Neutrophil (primary cell): ENCODE results near the gene CRIP1.
A peak's percentile ranks its signal among the peaks of the same experiment; 100 is the strongest.

Source experiments
- H3K27ac ChIP-seq: fragments of 200-600 bp; sonication (generic); 2 replicates; pipeline ENCODE4 v1.5.1; 2016; ENCODE audit warnings: mild to moderate bottlenecking, moderate library complexity
- H3K27me3 ChIP-seq: fragments of 200-600 bp; sonication (generic); 2 replicates; pipeline ENCODE4 v1.6.0; 2016; ENCODE audit warnings: mild to moderate bottlenecking
- H3K36me3 ChIP-seq: fragments of 200-600 bp; sonication (generic); 2 replicates; pipeline ENCODE4 v1.5.1; 2017
- H3K4me1 ChIP-seq, 2 experiments: fragments of 200-600 bp in 1 of 2; sonication (generic) in 1 of 2; 1 replicate in 1 of 2; 2 replicates in 1 of 2; pipeline versions ENCODE4 v1.5.1 to v1.6.1; 2013 to 2016; ENCODE audit warnings: low read depth in 1 of 2, low read length in 1 of 2, mild to moderate bottlenecking in 1 of 2, moderate library complexity in 1 of 2; ENCODE audit not compliant: control insufficient read depth in 1 of 2, insufficient read depth in 1 of 2
- H3K4me3 ChIP-seq, 2 experiments: fragments of 200-600 bp in 1 of 2; sonication (generic) in 1 of 2; 1 replicate in 1 of 2; 2 replicates in 1 of 2; pipeline ENCODE4 v1.5.1; 2013 to 2016; ENCODE audit warnings: low read depth in 1 of 2, low read length in 1 of 2, mild to moderate bottlenecking in 1 of 2, moderate library complexity in 1 of 2
- H3K9me3 ChIP-seq: fragments of 200-600 bp; sonication (generic); 2 replicates; pipeline ENCODE4 v1.5.1; 2016
- TF ChIP-seq, protein P1 (sequence below): fragments of 200-600 bp; sonication (generic); IDR thresholded peaks from 2 replicates; pipeline ENCODE4 v1.5.1; 2016; ENCODE audit warnings: antibody characterized with exemption

Gene CRIP1

GRCh38 chr14:105485739-105486162 lies 935 bp upstream of the CRIP1 start:
- Histone ChIP-seq H3K9me3 (no peaks in the 10 kb centered on the region), H3K4me3 (no peak overlapping the region), H3K4me1 (peaks cover 37 to 56% of the 10 kb centered on the region in 2 experiments), H3K27ac (no peak overlapping the region), H3K27me3 (peaks cover 82% of the 10 kb centered on the region), H3K36me3 (no peaks in the 10 kb centered on the region)
- TF ChIP-seq, protein P1, sequence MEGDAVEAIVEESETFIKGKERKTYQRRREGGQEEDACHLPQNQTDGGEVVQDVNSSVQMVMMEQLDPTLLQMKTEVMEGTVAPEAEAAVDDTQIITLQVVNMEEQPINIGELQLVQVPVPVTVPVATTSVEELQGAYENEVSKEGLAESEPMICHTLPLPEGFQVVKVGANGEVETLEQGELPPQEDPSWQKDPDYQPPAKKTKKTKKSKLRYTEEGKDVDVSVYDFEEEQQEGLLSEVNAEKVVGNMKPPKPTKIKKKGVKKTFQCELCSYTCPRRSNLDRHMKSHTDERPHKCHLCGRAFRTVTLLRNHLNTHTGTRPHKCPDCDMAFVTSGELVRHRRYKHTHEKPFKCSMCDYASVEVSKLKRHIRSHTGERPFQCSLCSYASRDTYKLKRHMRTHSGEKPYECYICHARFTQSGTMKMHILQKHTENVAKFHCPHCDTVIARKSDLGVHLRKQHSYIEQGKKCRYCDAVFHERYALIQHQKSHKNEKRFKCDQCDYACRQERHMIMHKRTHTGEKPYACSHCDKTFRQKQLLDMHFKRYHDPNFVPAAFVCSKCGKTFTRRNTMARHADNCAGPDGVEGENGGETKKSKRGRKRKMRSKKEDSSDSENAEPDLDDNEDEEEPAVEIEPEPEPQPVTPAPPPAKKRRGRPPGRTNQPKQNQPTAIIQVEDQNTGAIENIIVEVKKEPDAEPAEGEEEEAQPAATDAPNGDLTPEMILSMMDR = no peak

DNA sequence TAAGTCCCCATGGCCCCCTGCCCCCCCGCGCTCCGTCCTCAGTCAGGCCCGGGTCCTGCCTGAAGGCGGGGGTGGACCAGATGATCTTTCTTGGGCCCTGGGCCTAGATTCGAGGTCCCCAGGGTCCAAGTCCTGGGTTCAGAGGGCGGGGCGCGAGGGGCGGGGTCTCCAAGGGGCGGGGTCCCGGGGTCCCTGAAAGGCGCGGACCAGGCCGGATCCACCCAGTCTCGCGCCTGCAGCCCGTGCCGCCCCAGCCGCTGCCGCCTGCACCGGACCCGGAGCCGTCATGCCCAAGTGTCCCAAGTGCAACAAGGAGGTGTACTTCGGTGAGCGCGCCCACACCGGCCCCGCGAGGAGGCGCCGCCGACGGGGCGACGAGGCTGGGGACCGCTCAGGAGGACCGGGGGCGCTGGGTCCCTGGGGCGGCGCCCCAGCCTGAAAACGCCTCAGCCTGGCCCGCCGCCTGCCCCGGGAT lies 325 bp downstream of the CRIP1 start:
- H3K4me1 ChIP-seq = peaks cover 35 to 50% of the 10 kb centered on the region in 2 experiments
- peaks cover 70% of the 10 kb centered on the region for H3K27me3 ChIP-seq
- peak overlapping the region; percentile 58 to 63 for H3K4me3 ChIP-seq
- no peaks in the 10 kb centered on the region for H3K36me3 ChIP-seq
- H3K27ac ChIP-seq = no peak overlapping the region
- TF ChIP-seq, protein P1 = no peak
- no peaks in the 10 kb centered on the region for H3K9me3 ChIP-seq

- Histone ChIP-seq H3K27ac (peak overlapping the region; percentile 5), H3K9me3 (no peaks in the 10 kb centered on the region), H3K4me3 (peak overlapping the region; percentile 58 to 63), H3K36me3 (no peaks in the 10 kb centered on the region), H3K4me1 (peaks cover 32 to 47% of the 10 kb centered on the region in 2 experiments), H3K27me3 (peaks cover 65% of the 10 kb centered on the region)
- TF ChIP-seq, protein P1 = no peak
Measured at GRCh38 chr14:105487449-105487985, 831 bp downstream of the CRIP1 start.

DNA sequence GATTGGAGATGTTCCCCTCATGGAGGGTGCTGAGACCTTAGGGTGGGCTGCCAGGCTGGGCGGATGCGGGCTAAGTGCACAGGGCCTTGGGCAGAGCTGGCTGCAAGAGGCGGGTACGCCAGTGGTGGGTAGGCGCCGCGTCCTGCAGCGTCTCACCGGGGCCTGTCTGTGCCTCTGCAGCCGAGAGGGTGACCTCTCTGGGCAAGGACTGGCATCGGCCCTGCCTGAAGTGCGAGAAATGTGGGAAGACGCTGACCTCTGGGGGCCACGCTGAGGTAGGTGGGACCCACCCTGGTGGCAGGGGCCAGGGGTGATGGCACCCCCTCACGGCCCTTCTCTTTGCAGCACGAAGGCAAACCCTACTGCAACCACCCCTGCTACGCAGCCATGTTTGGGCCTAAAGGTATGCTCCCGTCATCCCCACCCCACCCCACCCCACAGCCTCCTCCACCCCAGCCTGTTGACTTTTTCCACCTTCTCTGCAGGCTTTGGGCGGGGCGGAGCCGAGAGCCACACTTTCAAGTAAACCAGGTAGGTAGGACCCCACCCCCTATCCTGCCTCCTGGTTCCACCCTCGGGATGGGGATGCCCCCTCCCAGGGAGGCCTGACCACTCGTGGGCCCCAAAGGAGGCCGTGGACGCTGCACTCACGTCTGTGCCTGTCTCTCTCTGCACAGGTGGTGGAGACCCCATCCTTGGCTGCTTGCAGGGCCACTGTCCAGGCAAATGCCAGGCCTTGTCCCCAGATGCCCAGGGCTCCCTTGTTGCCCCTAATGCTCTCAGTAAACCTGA lies 1.5 kb downstream of the CRIP1 start:
- Histone ChIP-seq H3K27ac (peak overlapping the region; percentile 5), H3K4me3 (peak overlapping the region; percentile 58 to 63), H3K4me1 (peaks cover 32 to 47% of the 10 kb centered on the region in 2 experiments), H3K27me3 (peaks cover 58% of the 10 kb centered on the region), H3K36me3 (no peaks in the 10 kb centered on the region), H3K9me3 (no peaks in the 10 kb centered on the region)
- TF ChIP-seq, protein P1 = no peak

DNA sequence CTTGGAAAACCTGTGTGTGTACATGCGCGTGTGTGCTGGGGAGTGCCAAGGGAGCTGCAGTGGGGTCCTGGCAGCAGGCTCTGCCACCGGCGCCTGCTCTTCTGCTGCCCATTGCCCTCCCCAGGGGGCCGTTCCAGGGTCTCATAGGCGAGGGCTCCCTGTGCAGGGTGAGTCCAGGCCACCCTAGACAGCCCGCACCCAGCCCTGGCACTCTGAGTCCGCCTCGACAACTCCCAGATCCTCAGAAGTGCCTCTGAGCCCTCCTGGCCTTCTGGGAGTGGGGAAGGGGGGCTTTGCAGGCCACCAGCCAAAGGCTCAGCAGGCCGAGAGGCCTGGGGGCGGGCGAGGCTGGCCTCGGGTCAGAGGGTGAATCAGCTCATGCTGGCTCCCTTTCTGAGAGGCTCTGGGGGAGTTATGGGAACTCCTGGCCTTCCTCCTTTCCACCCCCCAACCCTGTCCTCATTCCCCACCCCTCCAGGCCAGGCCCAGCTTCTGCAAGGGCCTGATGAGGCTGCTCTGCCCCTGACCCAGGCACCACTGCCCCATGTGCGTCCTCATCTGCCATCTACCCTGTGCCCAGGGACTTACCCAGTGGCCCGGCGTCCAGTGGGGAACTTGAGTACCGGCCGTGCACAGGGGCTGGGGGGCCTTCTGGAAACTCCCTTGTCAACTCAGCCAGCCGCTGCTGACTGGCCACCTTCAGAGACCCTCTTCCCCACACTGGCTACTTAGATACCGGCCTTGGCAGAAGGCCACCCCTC lies 2.3 kb downstream of the CRIP1 start:
- H3K27ac ChIP-seq = peak overlapping the region; percentile 96
- peaks cover 50% of the 10 kb centered on the region for H3K27me3 ChIP-seq
- TF ChIP-seq, protein P1 = no peak
- no peaks in the 10 kb centered on the region for H3K36me3 ChIP-seq
- no peaks in the 10 kb centered on the region for H3K9me3 ChIP-seq
- H3K4me1 ChIP-seq = peaks cover 32 to 47% of the 10 kb centered on the region in 2 experiments
- peak overlapping the region; percentile 81 to 97 for H3K4me3 ChIP-seq
